K562 (cell line): ENCODE data around the gene CDC6. TPM values are rescaled to one million over a fixed set of nuclear protein-coding genes. Genes with fewer than 3 reads are reported as not detected.

Experiments used
- FOXJ3 ChIP-seq: sonication (generic); formaldehyde crosslinking; IDR thresholded peaks from 2 replicates; pipeline ENCODE4 v1.4.0; 2020; ENCODE audit warnings: mild to moderate bottlenecking, missing genetic modification reagents
- HSF4 ChIP-seq: fragments of 250-450 bp; sonication (Bioruptor Pico); IDR thresholded peaks from 2 replicates; pipeline ENCODE4 v2.1.2; 2022; ENCODE audit warnings: mild to moderate bottlenecking, moderate library complexity, borderline replicate concordance
- NR1H2 ChIP-seq: sonication (generic); formaldehyde crosslinking; IDR thresholded peaks from 2 replicates; pipeline ENCODE4 v1.4.0; 2020; ENCODE audit warnings: mild to moderate bottlenecking, missing genetic modification reagents
- SAP30 ChIP-seq: fragments of 200-600 bp; sonication (generic); IDR thresholded peaks from 2 replicates; pipeline ENCODE4 v1.6.1; 2012; ENCODE audit warnings: borderline replicate concordance, low read depth, mild to moderate bottlenecking, moderate library complexity, low read length, control low read depth, inconsistent platforms; ENCODE audit not compliant: insufficient read depth, poor library complexity, severe bottlenecking
- SUPT5H ChIP-seq: fragments of 450-650 bp; IDR thresholded peaks from 2 replicates; pipeline ENCODE4 v1.6.1; 2016
- ZKSCAN8 ChIP-seq: fragments of 200-800 bp; sonication (Bioruptor generic); IDR thresholded peaks from 2 replicates; pipeline ENCODE4 v1.6.1; 2016; ENCODE audit warnings: missing genetic modification characterization, missing compliant biosample characterization
- ZNF165 ChIP-seq: fragments of 250-450 bp; sonication (Bioruptor Pico); IDR thresholded peaks from 2 replicates; pipeline ENCODE4 v1.4.0; 2020; ENCODE audit warnings: borderline replicate concordance
- polyA plus RNA-seq, 8 experiments: library from polyadenylated mRNA; depleted of rRNA in 4 of 8; stranded (reverse) in 5 of 8; unstranded in 3 of 8; fragments of >200 nt; fragmentation: Nextera tagmentation in 2 of 8; fragmentation: Illumina TruSeq in 1 of 8; extraction: Ambion mirVana in 2 of 8; extraction: Trizol in 1 of 8; gene quantifications; 2 replicates each; pipeline versions ENCODE4 v1.2.1 to v1.2.3, GENCODE V29; 2011 to 2014; ENCODE audit warnings: inconsistent platforms in 1 of 8, missing spikeins in 1 of 8
- total RNA-seq, 7 experiments: library from RNA; depleted of rRNA in 6 of 7; stranded (reverse); fragments of >200 nt in 6 of 7; fragmentation: Illumina TruSeq in 2 of 7; extraction: Trizol in 2 of 7; gene quantifications; 2 replicates each; pipeline versions ENCODE4 v1.2.1 to v1.2.3, GENCODE V29; 2011 to 2021; ENCODE audit warnings: low replicate concordance in 1 of 7
- TF ChIP-seq, protein P1 (sequence below), 2 experiments: fragments of 450-650 bp in 1 of 2; IDR thresholded peaks; 2 replicates each; pipeline ENCODE4 v1.6.1; 2011 to 2017; ENCODE audit warnings: low read depth in 2 of 2, antibody characterized with exemption in 1 of 2, borderline replicate concordance in 1 of 2, low read length in 1 of 2, mild to moderate bottlenecking in 1 of 2, mixed read lengths in 1 of 2; ENCODE audit not compliant: control insufficient read depth in 1 of 2
- TF ChIP-seq, protein P2 (sequence below): IDR thresholded peaks from 2 replicates; pipeline ENCODE4 v1.6.1; 2014; ENCODE audit warnings: antibody characterized with exemption

CDC6 gene
- total and polyA plus RNA-seq, 9 of the 15 experiments (the other 6 are each of a cell fraction or from before 2014, with no cell fraction given) = 29.6 to 141 (median 106) TPM

GRCh38 chr17:40241252-40241834 is 46.3 kb upstream of the CDC6 start (continued):
- TF ChIP-seq, protein P1, sequence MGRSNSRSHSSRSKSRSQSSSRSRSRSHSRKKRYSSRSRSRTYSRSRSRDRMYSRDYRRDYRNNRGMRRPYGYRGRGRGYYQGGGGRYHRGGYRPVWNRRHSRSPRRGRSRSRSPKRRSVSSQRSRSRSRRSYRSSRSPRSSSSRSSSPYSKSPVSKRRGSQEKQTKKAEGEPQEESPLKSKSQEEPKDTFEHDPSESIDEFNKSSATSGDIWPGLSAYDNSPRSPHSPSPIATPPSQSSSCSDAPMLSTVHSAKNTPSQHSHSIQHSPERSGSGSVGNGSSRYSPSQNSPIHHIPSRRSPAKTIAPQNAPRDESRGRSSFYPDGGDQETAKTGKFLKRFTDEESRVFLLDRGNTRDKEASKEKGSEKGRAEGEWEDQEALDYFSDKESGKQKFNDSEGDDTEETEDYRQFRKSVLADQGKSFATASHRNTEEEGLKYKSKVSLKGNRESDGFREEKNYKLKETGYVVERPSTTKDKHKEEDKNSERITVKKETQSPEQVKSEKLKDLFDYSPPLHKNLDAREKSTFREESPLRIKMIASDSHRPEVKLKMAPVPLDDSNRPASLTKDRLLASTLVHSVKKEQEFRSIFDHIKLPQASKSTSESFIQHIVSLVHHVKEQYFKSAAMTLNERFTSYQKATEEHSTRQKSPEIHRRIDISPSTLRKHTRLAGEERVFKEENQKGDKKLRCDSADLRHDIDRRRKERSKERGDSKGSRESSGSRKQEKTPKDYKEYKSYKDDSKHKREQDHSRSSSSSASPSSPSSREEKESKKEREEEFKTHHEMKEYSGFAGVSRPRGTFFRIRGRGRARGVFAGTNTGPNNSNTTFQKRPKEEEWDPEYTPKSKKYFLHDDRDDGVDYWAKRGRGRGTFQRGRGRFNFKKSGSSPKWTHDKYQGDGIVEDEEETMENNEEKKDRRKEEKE (IDR thresholded peaks at IDR 0.05; ENCODE audit: borderline replicate concordance in 1 of 2, control insufficient read depth in 1 of 2, low read depth in 2 of 2, low read length in 1 of 2) = no peak
- no peak for TF ChIP-seq HSF4
- TF ChIP-seq ZNF165 (CRISPR knock-in tag) = no peak
- TF ChIP-seq FOXJ3 (CRISPR knock-in tag) = no peak
- TF ChIP-seq SUPT5H = no peak
- TF ChIP-seq, protein P2, sequence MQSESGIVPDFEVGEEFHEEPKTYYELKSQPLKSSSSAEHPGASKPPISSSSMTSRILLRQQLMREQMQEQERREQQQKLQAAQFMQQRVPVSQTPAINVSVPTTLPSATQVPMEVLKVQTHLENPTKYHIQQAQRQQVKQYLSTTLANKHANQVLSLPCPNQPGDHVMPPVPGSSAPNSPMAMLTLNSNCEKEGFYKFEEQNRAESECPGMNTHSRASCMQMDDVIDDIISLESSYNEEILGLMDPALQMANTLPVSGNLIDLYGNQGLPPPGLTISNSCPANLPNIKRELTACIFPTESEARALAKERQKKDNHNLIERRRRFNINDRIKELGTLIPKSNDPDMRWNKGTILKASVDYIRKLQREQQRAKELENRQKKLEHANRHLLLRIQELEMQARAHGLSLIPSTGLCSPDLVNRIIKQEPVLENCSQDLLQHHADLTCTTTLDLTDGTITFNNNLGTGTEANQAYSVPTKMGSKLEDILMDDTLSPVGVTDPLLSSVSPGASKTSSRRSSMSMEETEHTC = no peak
- no peak for TF ChIP-seq ZKSCAN8 (CRISPR knock-in tag)
- no peak for TF ChIP-seq NR1H2 (CRISPR knock-in tag)
- no peak for TF ChIP-seq SAP30
